IMR-90 (cell line): ENCODE data around the gene UST.

Experiments
- BHLHE40 ChIP-seq: fragments of 150-350 bp; IDR thresholded peaks from 2 replicates; pipeline ENCODE4 v1.6.1; 2016; ENCODE audit warnings: mild to moderate bottlenecking, low read depth, low read length
- FOS ChIP-seq: fragments of 150-350 bp; IDR thresholded peaks from 2 replicates; pipeline ENCODE4 v1.6.1; 2016; ENCODE audit warnings: low read depth, low read length
- MXI1 ChIP-seq: IDR thresholded peaks from 2 replicates; pipeline ENCODE4 v1.6.1; 2012; ENCODE audit warnings: low read depth, mild to moderate bottlenecking, low read length, moderate library complexity, borderline replicate concordance
- NFE2L2 ChIP-seq: fragments of 150-350 bp; IDR thresholded peaks from 2 replicates; pipeline ENCODE4 v1.6.1; 2016; ENCODE audit warnings: low read depth, mild to moderate bottlenecking, low read length
- POLR2A ChIP-seq: IDR thresholded peaks from 2 replicates; pipeline ENCODE4 v1.6.1; 2012; ENCODE audit warnings: mild to moderate bottlenecking, low read depth, low read length
- RAD21 ChIP-seq: IDR thresholded peaks from 2 replicates; pipeline ENCODE4 v1.6.1; 2012; ENCODE audit warnings: low read length, improper control_type of control experiment
- RCOR1 ChIP-seq: IDR thresholded peaks from 2 replicates; pipeline ENCODE4 v1.6.1; 2012; ENCODE audit warnings: mild to moderate bottlenecking, low read length, improper control_type of control experiment; ENCODE audit not compliant: insufficient replicate concordance
- RFX5 ChIP-seq: IDR thresholded peaks from 2 replicates; pipeline ENCODE4 v1.8.0; 2012; ENCODE audit warnings: low read depth, mild to moderate bottlenecking, low read length, moderate library complexity
- SMC3 ChIP-seq: fragments of 150-350 bp; IDR thresholded peaks from 2 replicates; pipeline ENCODE4 v1.6.1; 2016; ENCODE audit warnings: low read depth, mild to moderate bottlenecking, antibody characterized with exemption, low read length, moderate library complexity
- TF ChIP-seq, protein P1 (sequence below): conservative IDR thresholded peaks from 2 replicates; pipeline ENCODE4 v1.5.1; 2012; ENCODE audit warnings: mild to moderate bottlenecking, low read depth, low read length, improper control_type of control experiment
- TF ChIP-seq, protein P2 (sequence below): fragments of 150-350 bp; IDR thresholded peaks from 2 replicates; pipeline ENCODE4 v1.6.1; 2017; ENCODE audit warnings: mild to moderate bottlenecking, antibody characterized with exemption, low read length, low read depth
- TF ChIP-seq, protein P3 (sequence below): fragments of 150-350 bp; IDR thresholded peaks from 2 replicates; pipeline ENCODE4 v1.6.1; 2016; ENCODE audit warnings: low read depth, mild to moderate bottlenecking, low read length, moderate library complexity, borderline replicate concordance

DNA sequence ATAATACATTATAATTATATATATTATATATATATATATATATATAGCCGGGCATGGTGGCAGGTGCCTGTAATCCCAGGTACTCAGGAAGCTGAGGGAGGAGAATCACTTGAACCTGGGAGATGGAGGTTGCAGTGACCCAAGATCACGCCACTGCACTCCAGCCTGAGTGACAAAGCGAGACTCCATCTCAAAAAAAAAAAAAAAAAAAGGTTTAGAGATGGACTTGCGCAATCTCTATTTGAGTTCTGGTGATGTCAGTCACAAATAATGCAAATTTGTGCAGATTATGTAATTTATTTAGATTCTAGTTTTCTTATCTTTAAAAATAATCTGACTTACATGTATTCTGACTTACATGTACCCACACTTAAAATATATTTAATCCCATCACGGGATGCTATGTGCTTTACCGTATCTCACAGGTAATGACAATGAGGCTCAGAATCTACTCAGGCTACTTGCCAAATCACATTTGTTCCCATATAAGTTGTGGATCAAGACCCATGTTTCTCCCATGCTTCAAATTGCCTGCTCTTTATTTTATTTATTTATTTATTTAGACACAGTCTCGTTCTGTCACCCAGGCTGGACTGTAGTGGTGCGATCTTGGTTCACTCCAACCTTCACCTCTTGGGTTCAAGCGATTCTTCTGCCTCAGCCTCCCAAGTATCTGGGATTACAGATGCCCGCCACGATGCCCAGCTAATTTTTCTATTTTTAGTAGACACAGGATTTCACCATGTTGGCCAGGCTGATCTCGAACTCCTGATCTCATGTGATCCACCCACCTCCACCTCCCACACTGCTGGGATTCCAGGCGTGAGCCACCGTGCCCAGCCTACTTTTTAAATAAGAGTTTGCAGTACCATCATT lies 7.6 kb upstream of the UST start:
- TF ChIP-seq, protein P1, sequence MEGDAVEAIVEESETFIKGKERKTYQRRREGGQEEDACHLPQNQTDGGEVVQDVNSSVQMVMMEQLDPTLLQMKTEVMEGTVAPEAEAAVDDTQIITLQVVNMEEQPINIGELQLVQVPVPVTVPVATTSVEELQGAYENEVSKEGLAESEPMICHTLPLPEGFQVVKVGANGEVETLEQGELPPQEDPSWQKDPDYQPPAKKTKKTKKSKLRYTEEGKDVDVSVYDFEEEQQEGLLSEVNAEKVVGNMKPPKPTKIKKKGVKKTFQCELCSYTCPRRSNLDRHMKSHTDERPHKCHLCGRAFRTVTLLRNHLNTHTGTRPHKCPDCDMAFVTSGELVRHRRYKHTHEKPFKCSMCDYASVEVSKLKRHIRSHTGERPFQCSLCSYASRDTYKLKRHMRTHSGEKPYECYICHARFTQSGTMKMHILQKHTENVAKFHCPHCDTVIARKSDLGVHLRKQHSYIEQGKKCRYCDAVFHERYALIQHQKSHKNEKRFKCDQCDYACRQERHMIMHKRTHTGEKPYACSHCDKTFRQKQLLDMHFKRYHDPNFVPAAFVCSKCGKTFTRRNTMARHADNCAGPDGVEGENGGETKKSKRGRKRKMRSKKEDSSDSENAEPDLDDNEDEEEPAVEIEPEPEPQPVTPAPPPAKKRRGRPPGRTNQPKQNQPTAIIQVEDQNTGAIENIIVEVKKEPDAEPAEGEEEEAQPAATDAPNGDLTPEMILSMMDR, result no peak
- no peak for TF ChIP-seq BHLHE40
- TF ChIP-seq POLR2A, result no peak
- TF ChIP-seq FOS, result no peak
- no peak for TF ChIP-seq MXI1
- no peak for TF ChIP-seq RAD21
- TF ChIP-seq RFX5, result no peak
- TF ChIP-seq, protein P2, sequence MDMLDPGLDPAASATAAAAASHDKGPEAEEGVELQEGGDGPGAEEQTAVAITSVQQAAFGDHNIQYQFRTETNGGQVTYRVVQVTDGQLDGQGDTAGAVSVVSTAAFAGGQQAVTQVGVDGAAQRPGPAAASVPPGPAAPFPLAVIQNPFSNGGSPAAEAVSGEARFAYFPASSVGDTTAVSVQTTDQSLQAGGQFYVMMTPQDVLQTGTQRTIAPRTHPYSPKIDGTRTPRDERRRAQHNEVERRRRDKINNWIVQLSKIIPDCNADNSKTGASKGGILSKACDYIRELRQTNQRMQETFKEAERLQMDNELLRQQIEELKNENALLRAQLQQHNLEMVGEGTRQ, result no peak
- TF ChIP-seq, protein P3, sequence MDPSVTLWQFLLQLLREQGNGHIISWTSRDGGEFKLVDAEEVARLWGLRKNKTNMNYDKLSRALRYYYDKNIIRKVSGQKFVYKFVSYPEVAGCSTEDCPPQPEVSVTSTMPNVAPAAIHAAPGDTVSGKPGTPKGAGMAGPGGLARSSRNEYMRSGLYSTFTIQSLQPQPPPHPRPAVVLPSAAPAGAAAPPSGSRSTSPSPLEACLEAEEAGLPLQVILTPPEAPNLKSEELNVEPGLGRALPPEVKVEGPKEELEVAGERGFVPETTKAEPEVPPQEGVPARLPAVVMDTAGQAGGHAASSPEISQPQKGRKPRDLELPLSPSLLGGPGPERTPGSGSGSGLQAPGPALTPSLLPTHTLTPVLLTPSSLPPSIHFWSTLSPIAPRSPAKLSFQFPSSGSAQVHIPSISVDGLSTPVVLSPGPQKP, result no peak
- no peak for TF ChIP-seq SMC3
- TF ChIP-seq NFE2L2, result no peak
- TF ChIP-seq RCOR1, result no peak
